PFSK-1 (cell line): ENCODE data around the gene ARHGAP19.

Experiments
- POLR2AphosphoS5 ChIP-seq: IDR thresholded peaks from 2 replicates; pipeline ENCODE4 v1.6.1; 2012; ENCODE audit warnings: low read depth, mild to moderate bottlenecking, control low read depth, low read length, moderate library complexity
- SIN3A ChIP-seq: IDR thresholded peaks from 2 replicates; pipeline ENCODE4 v1.6.1; 2012; ENCODE audit warnings: mild to moderate bottlenecking, low read length, moderate library complexity, borderline replicate concordance; ENCODE audit not compliant: insufficient read depth

DNA sequence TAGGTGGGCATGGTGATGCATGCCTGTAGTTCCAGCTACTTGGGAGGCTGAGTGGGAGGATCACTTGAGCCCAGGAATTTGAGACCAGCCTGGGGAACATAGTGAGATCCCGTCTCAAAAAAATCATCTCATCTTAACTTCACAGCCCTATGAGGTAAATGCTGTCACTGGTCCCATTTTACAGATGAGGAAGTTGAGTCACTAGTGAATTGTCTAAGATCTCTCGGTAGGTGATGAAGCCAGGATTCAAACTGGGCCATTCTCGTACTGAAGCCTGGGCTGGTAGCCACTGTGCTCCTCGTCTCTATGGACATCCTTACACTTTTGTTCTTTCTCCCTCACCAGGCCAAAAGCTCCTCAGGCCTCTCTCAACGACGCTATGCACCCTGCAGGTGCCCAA is 113.1 kb downstream of the ARHGAP19 start:
- TF ChIP-seq SIN3A (no peak), POLR2AphosphoS5 (no peak)
